Liver (tissue), 2 donors: ENCODE measurements around the gene GIMAP2.
"Not testable (repeated sequence)": the region's sequence is repeated elsewhere in the genome, so short reads cannot be mapped to it uniquely, and the experiment has no call there.

Experiments used
- CTCF ChIP-seq: fragments of 150-350 bp; IDR thresholded peaks from 2 replicates; pipeline ENCODE4 v1.5.1; 2017; ENCODE audit warnings: improper control_type of control experiment, low read depth, low read length; ENCODE audit not compliant: missing input control
- ZBTB33 ChIP-seq: IDR thresholded peaks from 2 replicates; pipeline ENCODE4 v1.6.1; 2016; ENCODE audit warnings: antibody characterized with exemption
- donor health status: healthy.

- TF ChIP-seq ZBTB33, CTCF: not testable (repeated sequence)
Measured at GRCh38 chr7:150676854-150677253, 8.7 kb upstream of the GIMAP2 start.
